HG02763 (cell line): ENCODE measurements around the gene GATB.

Source experiments
- ATAC-seq: cut with Tn5 transposase; IDR thresholded peaks from one replicate; pipeline ENCODE4 v1.9.1; 2021; ENCODE audit warnings: mild to moderate bottlenecking, moderate library complexity; ENCODE audit not compliant: unreplicated experiment

The GATB gene

GRCh38 chr4:151677193-151677592 is 83.6 kb downstream of the GATB start:
- ATAC-seq = no peak

- ATAC-seq = no peak
Measured at GRCh38 chr4:151676301-151676700, 84.5 kb downstream of the GATB start.

- ATAC-seq = no peak
Measured at GRCh38 chr4:151675411-151675971, 85.3 kb downstream of the GATB start.

- no peak for ATAC-seq
Measured at GRCh38 chr4:151674804-151675391, 85.9 kb downstream of the GATB start.

GRCh38 chr4:151673908-151674520 is 86.8 kb downstream of the GATB start:
- no peak for ATAC-seq

- no peak for ATAC-seq
Measured at GRCh38 chr4:151672996-151673395, 87.8 kb downstream of the GATB start.

- ATAC-seq = no peak
Measured at GRCh38 chr4:151671541-151672059, 89.2 kb downstream of the GATB start.

- no peak for ATAC-seq
Measured at GRCh38 chr4:151670843-151671242, 90.0 kb downstream of the GATB start.

- no peak for ATAC-seq
Measured at GRCh38 chr4:151669990-151670389, 90.8 kb downstream of the GATB start.

GRCh38 chr4:151668689-151669402 is 92.0 kb downstream of the GATB start:
- no peak for ATAC-seq

GRCh38 chr4:151667666-151668065 is 93.1 kb downstream of the GATB start:
- ATAC-seq = no peak

- no peak for ATAC-seq
Measured at GRCh38 chr4:151667048-151667447, 93.8 kb downstream of the GATB start.

- ATAC-seq = no peak
Measured at GRCh38 chr4:151666501-151666900, 94.3 kb downstream of the GATB start.

- no peak for ATAC-seq
Measured at GRCh38 chr4:151665785-151666127, 95.1 kb downstream of the GATB start.

GRCh38 chr4:151665022-151665784 is 95.6 kb downstream of the GATB start:
- no peak for ATAC-seq

- no peak for ATAC-seq
Measured at GRCh38 chr4:151664289-151664688, 96.5 kb downstream of the GATB start.

GRCh38 chr4:151663109-151663508 is 97.7 kb downstream of the GATB start:
- no peak for ATAC-seq

GRCh38 chr4:151661873-151662272 is 98.9 kb downstream of the GATB start:
- ATAC-seq = no peak

GRCh38 chr4:151660676-151661075 is 100.1 kb downstream of the GATB start:
- ATAC-seq = no peak

- ATAC-seq = no peak
Measured at GRCh38 chr4:151659601-151660364, 101.0 kb downstream of the GATB start.
